Measurements from ENCODE around the gene RNH1. TPM values are rescaled to one million over a fixed set of nuclear protein-coding genes. Genes with fewer than 3 reads are reported as not detected.

Gene RNH1
- total and polyA plus RNA-seq, 2 of the 8 experiments (the other 6 are each of a cell fraction or from before 2014, with no cell fraction given): 48.7 to 49.8 TPM

GRCh38 chr11:518463-519202 lies 11.6 kb upstream of the RNH1 start:
- Histone ChIP-seq H3K18ac (ENCODE audit: extremely low read depth, low read length) (no peak overlapping the region), H2BK15ac (ENCODE audit: low read length) (no peak overlapping the region), H2BK12ac (ENCODE audit: low read depth, low read length) (no peak overlapping the region), H2BK120ac (replicated peaks; ENCODE audit: low read depth, low read length) (no peak overlapping the region), H4K5ac (ENCODE audit: insufficient read length, low read depth, low read length) (no peak overlapping the region), H4K20me1 (replicated peaks in 1 of 2; ENCODE audit: control insufficient read depth in 1 of 2, insufficient read depth in 2 of 2, low read length in 2 of 2) (no peaks in the 10 kb centered on the region), H3K14ac (ENCODE audit: insufficient read length) (no peak overlapping the region), H2BK20ac (ENCODE audit: low read length) (no peak overlapping the region), H3K36me3 (ENCODE audit: control insufficient read depth in 2 of 4, insufficient read depth in 4 of 4, low read length in 3 of 4) (no peaks in the 10 kb centered on the region), H3K9ac (replicated peaks in 1 of 4; ENCODE audit: extremely low read depth in 1 of 4, low read depth in 3 of 4, low read length in 3 of 4) (no peak overlapping the region), H4K8ac (ENCODE audit: extremely low read depth, insufficient read depth, low read length) (peak overlapping the region; percentile 41; the same call in 1 of the 2 replicates), H3K27ac (ENCODE audit: low read depth, low read length) (no peak overlapping the region), H3K27me3 (replicated peaks in 1 of 4; ENCODE audit: control insufficient read depth in 3 of 4, extremely low read depth in 1 of 4, insufficient read depth in 3 of 4, low read length in 3 of 4) (0 out of 7 replicates have a peak, but pooled peaks cover 0 to 3% (median 0%) of the 10 kb centered on the region in 4 experiments), H3K4me3 (ENCODE audit: extremely low read depth in 1 of 4, insufficient read depth in 2 of 4, low read depth in 3 of 4, low read length in 4 of 4) (peak overlapping the region in 1 of 4 experiments; percentile 45; a peak in 2 of 8 replicates), H3K4me1 (replicated peaks in 1 of 4; ENCODE audit: control insufficient read depth in 3 of 4, insufficient read depth in 4 of 4, low read length in 3 of 4) (no peaks in the 10 kb centered on the region), H4K91ac (replicated peaks; ENCODE audit: insufficient read length, low read length) (no peak overlapping the region), H3K4me2 (ENCODE audit: insufficient read depth in 1 of 2, low read depth in 2 of 2, low read length in 2 of 2) (peak overlapping the region in 1 of 2 experiments; percentile 40; a peak in 2 of 4 replicates), H2AFZ (ENCODE audit: low read length) (0 out of 2 replicates have a peak overlapping the region, but pooled peaks have one; percentile 30), H3K56ac (replicated peaks; ENCODE audit: insufficient read length, low read depth, low read length) (no peak overlapping the region), H2BK5ac (ENCODE audit: low read depth, low read length) (no peak overlapping the region), H3K9me3 (ENCODE audit: insufficient read depth in 2 of 2, low read depth in 1 of 2, low read length in 1 of 2) (peaks cover 4 to 14% of the 10 kb centered on the region in 2 experiments; a peak in 1 of 4 replicates), H3K79me1 (ENCODE audit: low read depth, low read length) (no peaks in the 10 kb centered on the region), H3K23ac (ENCODE audit: insufficient read length) (no peak overlapping the region), H2AK5ac (ENCODE audit: low read depth, low read length) (no peak overlapping the region), H3K4ac (replicated peaks; ENCODE audit: insufficient read length, low read depth, low read length) (no peak overlapping the region), H3K79me2 (ENCODE audit: control insufficient read depth in 1 of 2, insufficient read depth in 2 of 2, low read length in 2 of 2) (no peaks in the 10 kb centered on the region), H3K23me2 (ENCODE audit: low read depth, low read length) (no peaks in the 10 kb centered on the region)
- CTCF ChIA-PET (ENCODE audit: partially characterized antibody): interaction anchor here (0.6 to 2.0 kb wide), 30 partner anchors 9 to 403 kb away, joined by 3 to 14 read pairs (median 5); partner anchors contain the start of genes HRAS and PTDSS2
- peak; percentile 51 to 93 for DNase-seq (ENCODE audit: low read depth in 1 of 2, low spot score in 2 of 2)
- no peak for FAIRE-seq
- WGBS, 2 experiments (ENCODE audit: extremely low coverage in 1 of 2, insufficient coverage in 1 of 2, insufficient read length in 1 of 2, insufficient replicate concordance in 2 of 2, low coverage in 1 of 2, low lambda C conversion rate in 2 of 2, missing lambda C conversion rate in 1 of 2): 24% methylated on average over 56 of the region's 74 CpGs; no CpG with 5 or more reads in 1 of the 2 experiments
- POLR2A ChIA-PET (ENCODE audit: partially characterized antibody): interaction anchor here (0.6 to 1.5 kb wide), 6 partner anchors 9 to 47 kb away, joined by 3 to 5 read pairs (median 4); partner anchors contain the start of gene RNH1
- no peak for TF ChIP-seq TEAD4 (IDR thresholded peaks at IDR 0.05; ENCODE audit: low read depth, low read length)
- no peak for TF ChIP-seq CHD1 (IDR thresholded peaks at IDR 0.05; ENCODE audit: low read depth, low read length)
- TF ChIP-seq NRF1 (IDR thresholded peaks at IDR 0.05; ENCODE audit: low read depth, low read length): no peak
- TF ChIP-seq CTBP2 (IDR thresholded peaks at IDR 0.05; ENCODE audit: borderline replicate concordance, insufficient read depth, insufficient read length, low read length): no peak
- no peak for TF ChIP-seq CBX5 (IDR thresholded peaks at IDR 0.05; ENCODE audit: low read depth, low read length)
- TF ChIP-seq ASH2L (IDR thresholded peaks at IDR 0.05; ENCODE audit: low read length): peak; percentile 42
- TF ChIP-seq USF2 (IDR thresholded peaks at IDR 0.05; ENCODE audit: low read length): peak; percentile 94
- no peak for TF ChIP-seq BRCA1 (IDR thresholded peaks at IDR 0.05; ENCODE audit: low read depth, low read length)
- TF ChIP-seq BCL11A (IDR thresholded peaks at IDR 0.05; ENCODE audit: low read depth in 2 of 2, low read length in 2 of 2): no peak
- no peak for TF ChIP-seq RFX5 (IDR thresholded peaks at IDR 0.05; ENCODE audit: borderline replicate concordance, low read depth, low read length)
- no peak for TF ChIP-seq SIX5 (IDR thresholded peaks at IDR 0.05; ENCODE audit: low read depth, low read length)
- no peak for TF ChIP-seq SP1 (IDR thresholded peaks at IDR 0.05; ENCODE audit: low read depth, low read length)

All from H1 (cell line).